Astrocyte (in vitro differentiated cells and primary cell): ENCODE measurements around the gene TAAR5. TPM values are rescaled to one million over a fixed set of nuclear protein-coding genes. Genes with fewer than 3 reads are reported as not detected.

Experiments used
- DNase-seq: peaks from one replicate; pipeline ENCODE4 v3.0.0-alpha.2; 2010; ENCODE audit warnings: low read depth
- FAIRE-seq: peaks from 2 replicates; lab custom pipeline; 2011; peaks lifted over from hg19 to GRCh38; lab: Jason Lieb, UNC
- H2AFZ ChIP-seq: 2 replicates; pipeline ENCODE4 v1.6.0; 2012; ENCODE audit warnings: low read depth, low read length, inconsistent platforms
- H3K27ac ChIP-seq: 2 replicates; pipeline ENCODE4 v1.5.1; 2011; ENCODE audit warnings: low read depth, low read length, inconsistent platforms
- H3K27me3 ChIP-seq: 2 replicates; pipeline ENCODE4 v1.6.0; 2011; ENCODE audit warnings: low read length, inconsistent platforms; ENCODE audit not compliant: insufficient read depth
- H3K36me3 ChIP-seq: 2 replicates; pipeline ENCODE4 v1.5.1; 2011; ENCODE audit warnings: low read length, inconsistent platforms; ENCODE audit not compliant: insufficient read depth
- H3K4me1 ChIP-seq: 2 replicates; pipeline ENCODE4 v1.5.1; 2011; ENCODE audit warnings: low read length, inconsistent platforms; ENCODE audit not compliant: insufficient read depth
- H3K4me2 ChIP-seq: 2 replicates; pipeline ENCODE4 v1.6.0; 2012; ENCODE audit warnings: low read length, inconsistent platforms
- H3K4me3 ChIP-seq: 2 replicates; pipeline ENCODE4 v1.5.1; 2011; ENCODE audit warnings: low read depth, mild to moderate bottlenecking, low read length, inconsistent platforms; ENCODE audit not compliant: insufficient read depth
- H3K79me2 ChIP-seq: 2 replicates; pipeline ENCODE4 v1.6.0; 2012; ENCODE audit warnings: mild to moderate bottlenecking, low read length, inconsistent platforms; ENCODE audit not compliant: insufficient read depth
- H3K9ac ChIP-seq: 2 replicates; pipeline ENCODE4 v1.6.0; 2012; ENCODE audit warnings: mild to moderate bottlenecking, low read length, inconsistent platforms
- H3K9me3 ChIP-seq: 2 replicates; pipeline ENCODE4 v1.5.1; 2012; ENCODE audit warnings: low read depth, mild to moderate bottlenecking, low read length, inconsistent platforms; ENCODE audit not compliant: insufficient read depth
- H4K20me1 ChIP-seq: 2 replicates; pipeline ENCODE4 v1.6.0; 2012; ENCODE audit warnings: low read length, inconsistent platforms; ENCODE audit not compliant: insufficient read depth
- H3K27ac Mint-ChIP-seq: one replicate; pipeline ENCODE4 v1.8.0; 2021; ENCODE audit warnings: mild to moderate bottlenecking, mixed read lengths; ENCODE audit not compliant: unreplicated experiment
- H3K27me3 Mint-ChIP-seq: one replicate; pipeline ENCODE4 v1.8.0; 2021; ENCODE audit warnings: low read depth, mixed read lengths; ENCODE audit not compliant: unreplicated experiment
- H3K36me3 Mint-ChIP-seq: one replicate; pipeline ENCODE4 v1.8.0; 2021; ENCODE audit warnings: low read depth, mixed read lengths; ENCODE audit not compliant: unreplicated experiment
- H3K4me1 Mint-ChIP-seq: one replicate; pipeline ENCODE4 v1.8.0; 2021; ENCODE audit warnings: low read depth, mixed read lengths; ENCODE audit not compliant: unreplicated experiment
- H3K4me3 Mint-ChIP-seq: one replicate; pipeline ENCODE4 v1.8.0; 2021; ENCODE audit warnings: mild to moderate bottlenecking, moderate library complexity, mixed read lengths; ENCODE audit not compliant: unreplicated experiment
- H3K9me3 Mint-ChIP-seq: one replicate; pipeline ENCODE4 v1.8.0; 2021; ENCODE audit warnings: mild to moderate bottlenecking, mixed read lengths; ENCODE audit not compliant: unreplicated experiment
- EZH2 ChIP-seq: IDR thresholded peaks from 2 replicates; pipeline ENCODE4 v1.6.1; 2012; ENCODE audit warnings: mild to moderate bottlenecking, low read length, inconsistent platforms; ENCODE audit not compliant: insufficient read depth
- total RNA-seq: library from RNA; stranded (reverse); gene quantifications from 2 replicates; pipeline ENCODE4 v1.2.1, GENCODE V29; 2021
- TF ChIP-seq, protein P1 (sequence below): IDR thresholded peaks from 2 replicates; pipeline ENCODE4 v1.5.1; 2011; ENCODE audit warnings: low read depth, mild to moderate bottlenecking, inconsistent platforms, low read length, moderate library complexity; ENCODE audit not compliant: insufficient read depth

The TAAR5 gene
- total RNA-seq, 1 donor from 2014 or later: not detected

- H3K27me3 Mint-ChIP-seq: no peaks in the 10 kb centered on the region
- no peak within 1 kb of the TSS for H3K27ac Mint-ChIP-seq
- H3K9me3 Mint-ChIP-seq: no peaks in the 10 kb centered on the region
- Histone ChIP-seq H3K27ac (no peak within 1 kb of the TSS), H3K4me3 (no peak within 1 kb of the TSS), H3K36me3 (no peaks in the 10 kb centered on the region), H3K27me3 (peaks cover 6% of the 10 kb centered on the region), H3K79me2 (no peaks in the 10 kb centered on the region), H3K9ac (no peak within 1 kb of the TSS), H3K9me3 (no peaks in the 10 kb centered on the region), H3K4me1 (no peaks in the 10 kb centered on the region), H4K20me1 (no peaks in the 10 kb centered on the region), H2AFZ (no peak within 1 kb of the TSS), H3K4me2 (no peak within 1 kb of the TSS)
- no peak for DNase-seq
- no peaks in the 10 kb centered on the region for H3K4me1 Mint-ChIP-seq
- no peak for FAIRE-seq
- no peaks in the 10 kb centered on the region for H3K36me3 Mint-ChIP-seq
- no peak within 1 kb of the TSS for H3K4me3 Mint-ChIP-seq
- TF ChIP-seq EZH2: no peak
- TF ChIP-seq, protein P1, sequence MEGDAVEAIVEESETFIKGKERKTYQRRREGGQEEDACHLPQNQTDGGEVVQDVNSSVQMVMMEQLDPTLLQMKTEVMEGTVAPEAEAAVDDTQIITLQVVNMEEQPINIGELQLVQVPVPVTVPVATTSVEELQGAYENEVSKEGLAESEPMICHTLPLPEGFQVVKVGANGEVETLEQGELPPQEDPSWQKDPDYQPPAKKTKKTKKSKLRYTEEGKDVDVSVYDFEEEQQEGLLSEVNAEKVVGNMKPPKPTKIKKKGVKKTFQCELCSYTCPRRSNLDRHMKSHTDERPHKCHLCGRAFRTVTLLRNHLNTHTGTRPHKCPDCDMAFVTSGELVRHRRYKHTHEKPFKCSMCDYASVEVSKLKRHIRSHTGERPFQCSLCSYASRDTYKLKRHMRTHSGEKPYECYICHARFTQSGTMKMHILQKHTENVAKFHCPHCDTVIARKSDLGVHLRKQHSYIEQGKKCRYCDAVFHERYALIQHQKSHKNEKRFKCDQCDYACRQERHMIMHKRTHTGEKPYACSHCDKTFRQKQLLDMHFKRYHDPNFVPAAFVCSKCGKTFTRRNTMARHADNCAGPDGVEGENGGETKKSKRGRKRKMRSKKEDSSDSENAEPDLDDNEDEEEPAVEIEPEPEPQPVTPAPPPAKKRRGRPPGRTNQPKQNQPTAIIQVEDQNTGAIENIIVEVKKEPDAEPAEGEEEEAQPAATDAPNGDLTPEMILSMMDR: no peak
Observed at GRCh38 chr6:132570221-132570777, 19.2 kb downstream of the TAAR5 start, which contains the start of gene TAAR6. TSS of gene TAAR6 (plus strand) at chr6:132570322. CDS start at chr6:132570322, 0 bp downstream.

GRCh38 chr6:132569170-132569569, 20.4 kb downstream of the TAAR5 start:
- Histone ChIP-seq H3K36me3 (no peaks in the 10 kb centered on the region), H2AFZ (no peak overlapping the region), H3K4me2 (no peak overlapping the region), H3K27me3 (peaks cover 6% of the 10 kb centered on the region), H3K79me2 (no peaks in the 10 kb centered on the region), H3K9me3 (no peaks in the 10 kb centered on the region), H3K9ac (no peak overlapping the region), H4K20me1 (no peaks in the 10 kb centered on the region), H3K4me3 (no peak overlapping the region), H3K27ac (no peak overlapping the region), H3K4me1 (no peaks in the 10 kb centered on the region)
- DNase-seq (no peak), FAIRE-seq (no peak)
- TF ChIP-seq, protein P1: no peak
- TF ChIP-seq EZH2: no peak
- peaks cover under 1% of the 10 kb centered on the region for H3K27me3 Mint-ChIP-seq
- H3K4me1 Mint-ChIP-seq: no peaks in the 10 kb centered on the region
- H3K4me3 Mint-ChIP-seq: no peak overlapping the region
- H3K36me3 Mint-ChIP-seq: no peaks in the 10 kb centered on the region
- no peak overlapping the region for H3K27ac Mint-ChIP-seq
- no peaks in the 10 kb centered on the region for H3K9me3 Mint-ChIP-seq

GRCh38 chr6:132568611-132569010, 20.9 kb downstream of the TAAR5 start:
- Histone ChIP-seq H3K79me2 (no peaks in the 10 kb centered on the region), H3K9ac (no peak overlapping the region), H3K36me3 (no peaks in the 10 kb centered on the region), H3K4me1 (no peaks in the 10 kb centered on the region), H3K4me2 (no peak overlapping the region), H3K9me3 (no peaks in the 10 kb centered on the region), H3K27ac (no peak overlapping the region), H4K20me1 (no peaks in the 10 kb centered on the region), H3K4me3 (no peak overlapping the region), H2AFZ (no peak overlapping the region), H3K27me3 (peaks cover 3% of the 10 kb centered on the region)
- Mint-ChIP-seq H3K36me3 (no peaks in the 10 kb centered on the region), H3K27me3 (peaks cover 3% of the 10 kb centered on the region), H3K4me3 (no peak overlapping the region), H3K27ac (no peak overlapping the region), H3K4me1 (no peaks in the 10 kb centered on the region), H3K9me3 (no peaks in the 10 kb centered on the region)
- FAIRE-seq: no peak
- DNase-seq: no peak
- no peak for TF ChIP-seq EZH2
- TF ChIP-seq, protein P1: no peak
